Fibroblast of villous mesenchyme (primary cell): ENCODE data around the gene GPS2. TPM values are rescaled to one million over a fixed set of nuclear protein-coding genes. Genes with fewer than 3 reads are reported as not detected.
A peak's percentile ranks its signal among the peaks of the same experiment; 100 is the strongest.

Experiments
- DNase-seq: peaks from one replicate; pipeline ENCODE4 v3.0.0-alpha.2; 2010; ENCODE audit warnings: low read depth
- H3K4me3 ChIP-seq: 2 replicates; pipeline ENCODE4 v1.5.1; 2011; ENCODE audit warnings: low read depth, mild to moderate bottlenecking, low read length
- CTCF ChIP-seq: IDR thresholded peaks from 2 replicates; pipeline ENCODE4 v1.5.1; 2012; ENCODE audit warnings: low read depth, mild to moderate bottlenecking, low read length; ENCODE audit not compliant: insufficient read depth
- total RNA-seq: library from RNA; depleted of rRNA; stranded (reverse); fragments of >200 nt; gene quantifications from 2 replicates; pipeline ENCODE4 v1.2.3, GENCODE V29; 2012

GPS2 gene
- total RNA-seq, 1 donor = 45.3 TPM

GRCh38 chr17:7296189-7296861, 18.8 kb downstream of the GPS2 start:
- peak; percentile 83 for DNase-seq
- H3K4me3 ChIP-seq = no peak overlapping the region
- peak; percentile 93 for TF ChIP-seq CTCF

- H3K4me3 ChIP-seq = no peak overlapping the region
- no peak for DNase-seq
- TF ChIP-seq CTCF = no peak
Measured at GRCh38 chr17:7295230-7296180, 19.7 kb downstream of the GPS2 start.

DNA sequence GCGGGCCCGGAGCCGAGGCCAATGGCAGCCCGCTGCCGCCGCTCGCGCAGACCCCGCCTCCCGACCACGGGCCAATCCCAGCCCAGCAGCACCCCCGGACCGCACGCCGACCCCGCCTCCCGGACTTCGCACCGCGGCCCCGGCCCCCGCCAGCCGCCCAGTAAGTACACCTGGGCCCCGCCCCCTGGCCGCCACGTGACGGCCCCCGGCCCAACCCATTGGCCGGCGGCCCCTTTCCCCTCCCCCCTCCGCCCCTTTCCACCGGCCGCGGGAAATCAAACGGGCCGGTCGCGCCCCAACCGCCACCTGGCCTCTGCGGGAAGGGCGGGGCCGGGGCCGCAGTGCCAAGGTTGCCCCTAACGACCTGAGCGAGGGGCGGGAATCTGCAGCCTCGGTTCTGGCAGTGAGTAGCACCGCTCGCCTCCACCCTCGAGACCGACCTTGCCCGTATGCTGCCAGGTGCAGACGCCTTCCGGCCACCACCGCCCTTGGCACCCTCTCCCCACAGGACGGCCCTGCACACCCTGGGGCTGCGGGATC, 20.5 kb downstream of the GPS2 start, which contains the start of gene YBX2:
TSS of gene YBX2 (minus strand) at position 26 of the 540 bp plus-strand sequence. CDS start 139 bp downstream, outside the sequence.
- peak within 1 kb of the TSS; percentile 31 for H3K4me3 ChIP-seq
- DNase-seq = peak; percentile 44
- no peak for TF ChIP-seq CTCF

GRCh38 chr17:7293816-7294613, 21.1 kb downstream of the GPS2 start:
- no peak overlapping the region for H3K4me3 ChIP-seq
- TF ChIP-seq CTCF = no peak
- DNase-seq = no peak

GRCh38 chr17:7293159-7293558, 22.0 kb downstream of the GPS2 start:
- DNase-seq = no peak
- H3K4me3 ChIP-seq = no peak overlapping the region
- TF ChIP-seq CTCF = no peak

DNA sequence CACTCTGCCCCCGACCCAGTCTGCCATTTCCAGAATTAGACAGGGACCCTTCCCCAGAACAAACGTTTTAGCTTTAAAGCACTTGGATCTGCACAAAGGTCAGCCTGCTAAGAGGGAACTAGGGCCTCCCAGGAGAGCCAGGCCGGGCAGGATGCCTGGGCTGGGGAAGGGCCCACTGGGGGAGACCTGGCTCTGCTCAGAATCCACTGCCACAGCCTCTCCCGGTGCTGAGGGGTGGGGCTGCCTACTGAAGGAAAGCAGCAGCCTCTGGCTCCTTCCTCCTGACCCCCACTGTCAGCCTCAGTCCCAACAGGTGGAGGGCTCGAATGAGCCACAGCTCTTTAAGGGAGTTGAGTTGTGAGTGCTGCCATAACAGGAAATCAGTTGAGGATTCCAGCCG, 22.4 kb downstream of the GPS2 start:
- no peak for DNase-seq
- no peak for TF ChIP-seq CTCF
- no peak overlapping the region for H3K4me3 ChIP-seq
